ENCODE data around the gene RELL2.
"Not testable (repeated sequence)": the region's sequence is repeated elsewhere in the genome, so short reads cannot be mapped to it uniquely, and the experiment has no call there.

Gene RELL2

DNA sequence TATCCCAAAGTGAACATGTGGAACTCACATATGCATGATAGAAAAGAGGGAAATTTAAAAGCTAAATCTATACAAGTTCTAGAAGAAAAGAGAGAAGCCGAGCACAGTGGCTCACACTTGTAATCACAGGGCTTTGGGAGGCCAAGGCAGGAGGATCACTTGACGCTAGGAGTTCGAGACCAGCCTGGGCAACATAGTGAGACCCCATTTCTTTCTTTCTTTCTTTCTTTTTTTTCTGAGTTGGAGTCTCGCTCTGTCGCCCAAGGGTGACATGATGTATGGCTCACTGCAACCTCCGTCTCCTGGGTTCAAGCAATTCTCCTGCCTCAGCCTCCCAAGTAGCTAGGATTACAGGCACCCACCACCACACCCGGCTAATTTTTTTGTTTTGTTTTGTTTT lies 26.9 kb upstream of the RELL2 start:
- peak overlapping the region; percentile 41 to 71 for H3K4me3 Mint-ChIP-seq
- H3K4me1 Mint-ChIP-seq (ENCODE audit: low read depth in 2 of 2): peaks cover 52 to 73% of the 10 kb centered on the region in 2 donors
- peaks cover 61% of the 10 kb centered on the region for H3K36me3 Mint-ChIP-seq (ENCODE audit: insufficient read depth)
- not testable (repeated sequence) for ATAC-seq (replicated peaks); DNase-seq; H3K9me3 Mint-ChIP-seq; H3K27me3 Mint-ChIP-seq
- peak overlapping the region; percentile 76 to 83 for H3K27ac Mint-ChIP-seq

DNA sequence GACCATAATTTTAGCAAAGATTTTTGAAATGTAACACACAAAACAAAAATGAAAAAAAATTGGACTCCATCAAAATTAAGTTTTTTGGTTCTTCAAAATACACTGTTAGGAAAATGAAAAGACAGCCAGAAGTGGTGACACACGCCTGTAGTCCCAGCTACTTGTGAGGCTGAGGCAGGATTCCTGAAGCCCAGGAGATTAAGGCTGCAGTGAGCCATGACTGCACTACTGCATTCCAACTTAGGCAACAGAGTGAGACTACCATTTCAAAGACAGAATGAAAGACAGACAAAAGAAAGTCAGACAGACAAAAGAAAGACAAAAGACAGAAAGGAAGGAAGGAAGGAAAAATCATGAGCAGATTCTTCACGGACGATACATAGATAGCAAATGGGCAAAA lies 25.5 kb upstream of the RELL2 start:
- DNase-seq (no peak), ATAC-seq (replicated peaks) (no peak)
- peaks cover 50 to 70% of the 10 kb centered on the region in 2 donors for H3K4me1 Mint-ChIP-seq (ENCODE audit: low read depth in 2 of 2)
- peak overlapping the region; percentile 41 to 47 for H3K4me3 Mint-ChIP-seq
- H3K27me3 Mint-ChIP-seq: no peaks in the 10 kb centered on the region
- peak overlapping the region in 1 of 2 donors; percentile 83 for H3K27ac Mint-ChIP-seq
- H3K36me3 Mint-ChIP-seq (ENCODE audit: insufficient read depth): peaks cover 53% of the 10 kb centered on the region
- no peaks in the 10 kb centered on the region for H3K9me3 Mint-ChIP-seq

DNA sequence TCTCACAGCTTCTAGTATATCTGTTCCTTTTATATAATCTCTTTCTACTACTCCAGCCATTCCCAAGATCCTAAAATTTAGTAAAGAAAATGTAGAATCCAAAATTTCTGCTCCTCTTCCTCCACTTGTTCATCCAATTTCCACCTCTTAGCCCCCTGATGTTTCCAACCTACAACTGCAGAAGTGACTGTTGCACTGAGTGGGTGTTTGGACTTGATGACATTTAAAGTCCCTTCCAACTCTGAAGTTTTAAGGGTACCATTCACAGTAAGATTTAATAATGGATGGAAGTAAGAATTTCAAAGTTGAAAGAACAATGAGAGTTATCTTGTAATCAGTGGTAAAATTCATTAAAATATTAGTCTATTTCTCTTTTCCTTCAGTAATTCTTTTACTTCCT lies 23.5 kb upstream of the RELL2 start:
- DNase-seq (no peak), ATAC-seq (replicated peaks) (no peak)
- peak overlapping the region; percentile 11 to 57 for H3K4me3 Mint-ChIP-seq
- no peaks in the 10 kb centered on the region for H3K27me3 Mint-ChIP-seq
- peaks cover 51 to 73% of the 10 kb centered on the region in 2 donors for H3K4me1 Mint-ChIP-seq (ENCODE audit: low read depth in 2 of 2)
- peaks cover 50% of the 10 kb centered on the region for H3K36me3 Mint-ChIP-seq (ENCODE audit: insufficient read depth)
- H3K9me3 Mint-ChIP-seq: no peaks in the 10 kb centered on the region
- peak overlapping the region; percentile 20 to 50 for H3K27ac Mint-ChIP-seq

DNA sequence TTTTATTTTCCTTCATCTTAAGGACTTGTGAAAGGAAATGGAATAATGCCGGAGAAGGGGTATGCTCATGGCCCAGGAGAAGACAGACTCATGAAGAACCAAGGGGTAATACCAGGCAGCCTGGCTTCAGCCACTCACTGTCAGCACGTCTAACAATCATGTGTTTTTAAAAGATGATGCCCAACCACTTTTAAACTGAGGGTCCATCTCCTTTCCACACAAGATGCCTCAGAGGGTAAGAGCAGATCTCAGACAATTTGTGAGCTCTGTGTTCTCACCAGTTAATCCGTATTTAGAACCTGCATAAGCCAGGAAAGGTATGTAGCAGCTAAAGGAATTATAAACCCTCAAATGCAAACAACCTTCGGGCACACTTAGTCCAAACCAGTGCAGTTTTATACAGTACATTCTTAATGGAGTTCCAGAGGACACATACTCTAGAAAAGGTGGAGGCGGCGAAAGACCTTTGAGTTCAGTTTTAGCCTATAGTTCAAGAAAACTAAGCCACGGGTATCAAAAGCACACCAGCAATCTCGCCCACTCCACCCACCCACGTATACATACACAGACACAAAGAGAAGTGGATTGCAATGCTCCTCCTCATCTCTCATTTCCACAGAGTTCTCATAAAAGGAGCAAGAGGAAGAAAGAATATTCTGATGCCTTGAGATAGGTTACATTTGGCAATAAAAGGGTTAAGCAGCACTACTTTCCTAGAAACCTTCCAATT lies 20.6 kb upstream of the RELL2 start:
- Mint-ChIP-seq H3K36me3 (ENCODE audit: insufficient read depth) (peaks cover 39% of the 10 kb centered on the region), H3K27me3 (no peaks in the 10 kb centered on the region), H3K27ac (peak overlapping the region; percentile 92 to 94), H3K4me3 (peak overlapping the region; percentile 92 to 99), H3K9me3 (no peaks in the 10 kb centered on the region), H3K4me1 (ENCODE audit: low read depth in 2 of 2) (peaks cover 42 to 59% of the 10 kb centered on the region in 2 donors)
- DNase-seq (no peak), ATAC-seq (replicated peaks) (no peak)

DNA sequence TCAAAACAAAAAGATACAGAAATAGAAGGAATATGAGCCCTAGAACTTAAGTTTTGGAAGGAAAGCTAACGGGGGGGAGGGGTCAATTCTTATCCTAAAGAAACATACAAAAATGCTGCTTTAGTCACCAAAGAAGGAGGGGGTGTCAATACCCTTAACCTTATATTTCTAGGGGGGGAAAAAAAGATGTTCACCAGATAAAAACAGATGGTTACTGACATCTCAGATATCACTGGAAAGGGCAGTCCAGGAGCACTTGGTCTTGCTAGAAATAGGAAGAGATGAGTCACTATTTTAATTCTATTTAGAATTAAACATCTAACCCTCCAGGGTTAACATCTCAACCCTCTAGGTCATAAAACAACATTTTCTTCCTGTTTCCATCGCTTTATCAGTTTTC lies 19.7 kb upstream of the RELL2 start:
- Mint-ChIP-seq H3K4me3 (peak overlapping the region; percentile 92 to 99), H3K27me3 (no peaks in the 10 kb centered on the region), H3K4me1 (ENCODE audit: low read depth in 2 of 2) (peaks cover 37 to 51% of the 10 kb centered on the region in 2 donors), H3K27ac (peak overlapping the region; percentile 92 to 94), H3K9me3 (no peaks in the 10 kb centered on the region), H3K36me3 (ENCODE audit: insufficient read depth) (peaks cover 37% of the 10 kb centered on the region)
- DNase-seq (no peak), ATAC-seq (replicated peaks) (no peak)

DNA sequence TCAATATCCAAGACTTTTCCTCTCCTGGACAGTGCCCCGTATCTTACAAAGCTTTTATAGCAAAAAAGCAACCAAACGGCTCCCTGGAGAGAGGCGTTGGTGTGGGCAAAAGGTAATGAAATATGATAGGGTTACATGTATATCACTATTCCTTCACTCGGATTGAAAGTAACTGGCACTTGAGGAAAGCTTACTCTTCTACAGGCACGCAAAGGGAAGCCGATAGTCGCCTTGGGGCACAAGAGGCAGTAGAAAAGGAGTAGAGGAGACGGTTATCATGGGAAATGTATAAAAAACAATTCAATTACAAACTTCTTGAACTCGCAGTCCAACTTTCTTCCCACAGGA lies 19.1 kb upstream of the RELL2 start:
- peaks cover 33 to 47% of the 10 kb centered on the region in 2 donors for H3K4me1 Mint-ChIP-seq (ENCODE audit: low read depth in 2 of 2)

DNA sequence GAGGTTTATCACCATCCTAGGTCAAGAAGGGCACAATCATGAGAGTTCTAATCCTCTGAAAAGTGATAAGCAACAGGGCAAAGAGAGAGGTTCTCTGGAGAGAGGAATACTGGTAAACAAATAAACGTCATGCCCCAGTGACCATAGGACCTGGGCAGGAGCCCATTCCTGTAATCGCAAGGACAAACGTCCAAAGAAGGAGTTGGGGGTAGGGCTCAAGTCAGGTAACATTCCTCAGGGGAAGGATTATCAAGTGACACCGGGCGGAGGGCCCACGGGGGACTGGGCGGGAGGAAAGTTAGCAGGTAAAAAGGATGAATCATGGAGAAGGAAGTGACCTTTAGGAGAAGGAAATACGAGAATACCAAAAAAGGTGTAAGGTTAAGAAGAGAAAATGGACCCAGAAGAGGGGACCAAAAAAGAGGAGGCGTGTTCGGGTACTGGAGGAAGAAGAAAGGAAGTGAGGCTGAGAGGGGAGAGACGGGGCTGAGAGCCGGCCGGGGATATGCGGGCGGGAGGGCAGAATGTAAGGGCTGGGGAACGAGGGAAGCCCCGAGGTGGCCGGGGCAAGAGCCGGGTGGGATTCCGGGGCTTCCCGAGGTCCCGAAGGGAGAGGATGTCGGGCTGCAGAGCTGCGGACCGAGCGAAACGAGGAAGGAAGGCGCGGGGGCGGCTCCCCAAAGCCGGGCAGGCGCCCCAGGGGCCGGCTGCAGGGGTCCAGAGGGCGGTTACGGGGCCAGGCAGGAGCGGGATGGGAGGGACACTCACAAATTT lies 18.6 kb upstream of the RELL2 start:
- ATAC-seq (replicated peaks) (peak; percentile 47), DNase-seq (peak; percentile 29 to 51 (median 40))
- H3K4me1 Mint-ChIP-seq (ENCODE audit: low read depth in 2 of 2): peaks cover 28 to 41% of the 10 kb centered on the region in 2 donors
- H3K27me3 Mint-ChIP-seq: no peaks in the 10 kb centered on the region
- no peaks in the 10 kb centered on the region for H3K9me3 Mint-ChIP-seq
- H3K36me3 Mint-ChIP-seq (ENCODE audit: insufficient read depth): peaks cover 42% of the 10 kb centered on the region
- H3K4me3 Mint-ChIP-seq: peak overlapping the region; percentile 92 to 99
- H3K27ac Mint-ChIP-seq: peak overlapping the region; percentile 92 to 94

More for the DNA sequence above, 19.1 kb upstream of the RELL2 start:
- Mint-ChIP-seq H3K9me3 (no peaks in the 10 kb centered on the region), H3K27ac (peak overlapping the region; percentile 92 to 94), H3K36me3 (ENCODE audit: insufficient read depth) (peaks cover 39% of the 10 kb centered on the region), H3K4me3 (peak overlapping the region; percentile 92 to 99), H3K27me3 (no peaks in the 10 kb centered on the region)
- ATAC-seq (replicated peaks) (no peak), DNase-seq (no peak)

DNA sequence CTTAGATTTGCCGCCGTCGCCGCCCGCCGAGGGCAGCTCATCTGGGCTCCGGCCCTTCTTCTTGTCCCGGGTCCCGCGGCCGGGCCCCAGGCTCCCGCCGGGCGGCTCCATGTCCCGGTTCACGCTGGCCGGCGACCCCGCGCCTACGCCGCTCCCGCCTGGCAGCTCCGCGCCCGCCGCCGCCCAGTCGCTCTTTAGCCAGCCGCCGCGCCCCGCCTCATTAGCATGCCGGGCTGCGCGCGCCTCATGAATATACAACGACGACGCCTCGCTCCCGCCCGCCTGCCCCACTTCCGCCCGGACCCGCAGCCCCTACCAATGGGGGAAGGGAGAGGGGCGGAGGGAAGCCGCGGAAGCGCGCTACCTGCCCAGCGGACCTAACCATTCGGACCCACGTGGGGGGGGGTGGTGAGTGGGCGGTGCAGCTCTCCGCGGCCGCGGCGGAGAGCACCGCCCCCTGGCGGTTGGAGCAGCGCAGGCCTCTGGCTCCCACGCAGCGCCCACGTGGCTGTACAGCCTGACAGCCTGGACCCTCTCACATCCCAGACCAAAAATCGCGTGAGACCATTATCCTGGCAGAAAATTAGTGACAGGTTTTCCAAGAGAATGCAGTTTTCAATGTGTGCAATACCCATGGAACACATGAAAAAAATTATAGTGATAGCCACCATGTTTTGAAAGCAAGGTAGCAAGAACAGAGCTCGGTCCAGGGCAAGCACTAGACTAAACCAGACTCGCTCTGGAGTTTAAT lies 17.8 kb upstream of the RELL2 start, which contains the start of gene DIAPH1:
DIAPH1 (minus strand) TSS at position 197 of the 751 bp plus-strand sequence; CDS start at position 111, 86 bp downstream.
- ATAC-seq (replicated peaks) (peak; percentile 90), DNase-seq (peak; percentile 94 to 97 (median 96))
- peak within 1 kb of the TSS; percentile 92 to 94 for H3K27ac Mint-ChIP-seq
- H3K27me3 Mint-ChIP-seq: no peaks in the 10 kb centered on the region
- peaks cover 27 to 34% of the 10 kb centered on the region in 2 donors for H3K4me1 Mint-ChIP-seq (ENCODE audit: low read depth in 2 of 2)
- peaks cover 42% of the 10 kb centered on the region for H3K36me3 Mint-ChIP-seq (ENCODE audit: insufficient read depth)
- H3K4me3 Mint-ChIP-seq: peak within 1 kb of the TSS; percentile 92 to 99
- no peaks in the 10 kb centered on the region for H3K9me3 Mint-ChIP-seq

DNA sequence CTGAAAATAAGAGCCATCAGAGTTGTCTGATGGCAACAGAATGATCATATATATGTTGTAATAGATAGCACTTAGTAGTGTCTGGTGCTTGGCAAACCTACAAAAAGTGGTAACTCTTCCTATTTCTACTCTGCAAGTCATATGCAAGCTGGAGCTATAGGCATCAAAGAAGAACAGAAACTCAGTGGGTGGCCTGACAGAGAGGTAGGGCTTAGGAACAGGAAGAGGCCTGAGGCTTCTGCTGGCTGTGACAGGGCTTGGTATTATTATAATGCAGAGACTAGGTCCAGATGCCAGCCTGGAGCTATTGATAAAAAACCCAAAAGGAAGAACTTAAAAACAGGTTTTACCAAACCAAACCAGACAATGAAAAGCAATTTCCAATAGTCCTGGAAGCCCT lies 13.6 kb upstream of the RELL2 start:
- Mint-ChIP-seq H3K27ac (peak overlapping the region in 1 of 2 donors; percentile 62), H3K27me3 (no peaks in the 10 kb centered on the region), H3K4me3 (no peak overlapping the region), H3K36me3 (ENCODE audit: insufficient read depth) (peaks cover 61% of the 10 kb centered on the region), H3K4me1 (ENCODE audit: low read depth in 2 of 2) (peaks cover 4 to 5% of the 10 kb centered on the region in 2 donors), H3K9me3 (no peaks in the 10 kb centered on the region)
- no peak for DNase-seq
- ATAC-seq (replicated peaks): no peak

DNA sequence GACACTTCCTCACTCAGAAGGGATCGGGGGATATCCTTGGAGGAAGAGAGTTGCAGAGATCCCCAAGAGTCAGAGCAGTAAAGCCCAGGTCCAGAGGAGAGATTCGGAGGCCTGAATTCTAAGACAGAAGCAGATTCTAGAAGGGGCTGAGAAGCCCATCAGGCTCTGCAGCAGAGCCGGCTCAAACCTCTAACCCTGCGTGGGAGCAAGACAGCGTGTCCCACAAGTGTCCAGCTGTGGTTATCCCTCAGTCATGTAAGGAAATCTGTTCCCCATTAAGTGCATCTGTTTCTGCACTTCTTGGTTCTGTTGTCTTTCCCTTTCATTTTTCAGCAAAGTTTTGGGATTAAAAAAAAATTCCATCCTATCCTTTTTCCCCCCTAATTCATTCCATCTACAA lies 13.2 kb upstream of the RELL2 start:
- DNase-seq: no peak
- peaks cover 59% of the 10 kb centered on the region for H3K36me3 Mint-ChIP-seq (ENCODE audit: insufficient read depth)
- H3K27ac Mint-ChIP-seq: peak overlapping the region in 1 of 2 donors; percentile 62
- no peaks in the 10 kb centered on the region for H3K9me3 Mint-ChIP-seq
- no peak for ATAC-seq (replicated peaks)
- no peaks in the 10 kb centered on the region for H3K27me3 Mint-ChIP-seq
- no peak overlapping the region for H3K4me3 Mint-ChIP-seq
- peaks cover 4 to 5% of the 10 kb centered on the region in 2 donors for H3K4me1 Mint-ChIP-seq (ENCODE audit: low read depth in 2 of 2)

DNA sequence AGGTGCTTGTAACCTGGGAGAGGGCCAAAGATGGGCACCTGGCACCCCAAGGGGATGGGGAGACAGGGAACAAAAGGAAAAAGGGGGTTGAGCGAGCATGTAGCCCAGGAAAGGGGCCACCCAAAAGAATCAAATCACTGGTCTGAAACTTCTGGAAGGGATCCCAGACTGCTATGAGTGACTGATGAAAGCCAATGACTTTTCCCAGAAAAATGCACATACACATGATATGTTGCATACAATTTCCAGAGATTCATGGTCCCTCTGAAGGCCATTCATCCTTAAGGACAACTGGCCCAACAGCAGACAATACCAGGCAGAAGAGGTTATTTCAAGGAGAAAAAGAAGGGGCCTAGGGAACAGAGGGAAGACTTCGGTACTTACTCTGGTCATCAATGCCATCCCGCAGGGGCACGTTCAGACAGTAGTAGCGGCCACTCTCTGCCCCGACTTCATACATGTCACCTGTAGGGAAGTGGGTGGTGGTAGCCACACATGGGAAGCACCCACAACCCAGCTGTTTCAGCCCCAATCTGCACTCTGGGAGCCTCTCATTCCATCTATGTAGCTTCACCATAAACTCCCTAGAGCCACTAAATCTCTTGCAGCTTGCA lies 8.5 kb upstream of the RELL2 start:
- Mint-ChIP-seq H3K36me3 (ENCODE audit: insufficient read depth) (peaks cover 61% of the 10 kb centered on the region), H3K4me1 (ENCODE audit: low read depth in 2 of 2) (peaks cover 7% of the 10 kb centered on the region in 2 donors), H3K27ac (peak overlapping the region in 1 of 2 donors; percentile 80), H3K27me3 (no peaks in the 10 kb centered on the region), H3K9me3 (no peaks in the 10 kb centered on the region), H3K4me3 (no peak overlapping the region)
- DNase-seq (no peak), ATAC-seq (replicated peaks) (no peak)

DNA sequence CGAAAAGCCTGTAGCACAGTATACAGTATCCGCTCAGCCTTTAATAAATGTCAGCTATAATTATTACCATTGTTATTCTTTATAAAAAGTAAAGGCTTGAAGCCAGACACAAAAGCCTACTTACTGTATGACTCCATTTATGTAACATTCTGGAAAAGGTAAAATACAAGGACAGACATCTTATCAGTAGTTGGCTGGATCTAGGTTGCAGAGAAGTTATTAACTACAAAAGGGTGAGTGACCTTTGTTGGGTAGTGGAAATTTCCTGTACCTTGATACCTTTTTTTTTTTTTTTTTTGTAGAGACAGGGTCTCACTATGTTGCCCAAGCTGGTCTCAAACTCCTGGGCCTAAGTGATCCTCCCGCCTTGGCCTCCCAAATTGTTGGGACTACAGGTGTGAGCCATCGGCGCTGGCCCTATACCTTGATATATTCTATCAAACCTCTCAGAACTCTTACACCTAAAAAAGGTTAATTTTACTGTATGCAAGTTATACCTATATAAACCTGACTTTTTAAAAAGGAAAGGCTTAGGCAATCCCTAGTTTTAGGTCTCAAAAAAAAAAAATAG lies 6.1 kb upstream of the RELL2 start:
- Mint-ChIP-seq H3K4me3 (no peak overlapping the region), H3K27ac (no peak overlapping the region), H3K9me3 (no peaks in the 10 kb centered on the region), H3K27me3 (no peaks in the 10 kb centered on the region), H3K36me3 (ENCODE audit: insufficient read depth) (peaks cover 37% of the 10 kb centered on the region), H3K4me1 (ENCODE audit: low read depth in 2 of 2) (peaks cover 17 to 21% of the 10 kb centered on the region in 2 donors)
- no peak for DNase-seq
- no peak for ATAC-seq (replicated peaks)
